HG03175 (cell line): ENCODE results near the gene EYA2.

Experiments used
- ATAC-seq: cut with Tn5 transposase; IDR thresholded peaks from one replicate; pipeline ENCODE4 v1.9.1; 2021; ENCODE audit warnings: mild to moderate bottlenecking, moderate library complexity; ENCODE audit not compliant: unreplicated experiment

Gene EYA2

DNA sequence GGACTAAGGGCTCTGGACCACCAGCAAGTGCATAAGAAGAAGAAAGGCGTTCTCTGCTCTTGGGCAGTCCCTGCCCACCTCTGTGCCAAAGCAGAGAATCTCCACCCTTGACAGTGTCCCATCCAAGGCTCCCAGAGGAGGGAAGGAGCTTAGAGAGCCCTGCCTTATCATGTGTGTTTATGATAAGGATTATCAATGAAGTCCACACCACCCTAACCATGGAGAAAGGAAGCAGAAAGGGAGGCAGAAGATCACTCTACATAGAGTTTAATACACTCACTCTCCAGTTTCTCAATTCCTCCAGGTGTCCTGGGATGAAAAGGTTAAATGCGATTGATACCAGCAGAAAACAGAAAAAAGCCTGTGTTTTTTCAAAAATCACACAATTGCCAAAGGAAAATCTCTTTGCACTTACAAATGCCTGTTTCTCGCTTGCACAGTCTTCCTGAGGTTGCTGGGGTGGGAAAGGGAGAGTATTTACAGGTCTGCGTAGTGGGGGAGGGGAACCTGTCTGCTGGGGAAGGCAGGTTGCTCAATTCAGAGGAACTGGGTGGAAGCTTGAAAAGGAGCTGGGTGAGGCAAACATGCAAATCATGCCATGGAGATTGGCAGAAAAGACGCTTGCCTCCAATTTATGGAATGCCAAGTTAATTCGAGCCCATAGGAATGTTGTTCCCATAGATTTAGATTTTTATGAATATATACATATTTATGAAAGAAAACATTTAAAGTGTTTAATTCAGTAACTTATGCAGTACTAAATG lies 104.0 kb downstream of the EYA2 start:
- no peak for ATAC-seq

GRCh38 chr20:46999801-47000465 lies 105.3 kb downstream of the EYA2 start:
- no peak for ATAC-seq

DNA sequence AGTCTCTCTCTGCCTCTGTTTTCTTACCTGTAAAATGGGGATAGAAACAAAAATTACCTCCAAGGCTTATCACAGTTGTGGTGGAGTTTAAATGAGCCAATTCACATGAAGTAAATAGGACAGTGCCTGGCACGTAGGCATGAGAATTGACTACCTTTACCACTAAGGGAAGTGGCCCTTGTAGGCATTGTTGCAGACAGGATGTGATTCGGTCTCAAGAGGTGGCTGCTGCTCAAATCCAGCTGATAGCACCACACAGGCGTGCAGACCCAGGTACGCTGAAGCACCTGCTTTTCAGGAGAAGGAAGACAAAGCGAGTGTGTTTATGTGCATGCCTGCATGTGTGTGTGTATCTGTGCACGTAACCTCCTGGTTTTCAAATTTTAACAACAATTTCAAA lies 108.6 kb downstream of the EYA2 start:
- no peak for ATAC-seq

GRCh38 chr20:47004179-47004578 lies 109.5 kb downstream of the EYA2 start:
- ATAC-seq: no peak

DNA sequence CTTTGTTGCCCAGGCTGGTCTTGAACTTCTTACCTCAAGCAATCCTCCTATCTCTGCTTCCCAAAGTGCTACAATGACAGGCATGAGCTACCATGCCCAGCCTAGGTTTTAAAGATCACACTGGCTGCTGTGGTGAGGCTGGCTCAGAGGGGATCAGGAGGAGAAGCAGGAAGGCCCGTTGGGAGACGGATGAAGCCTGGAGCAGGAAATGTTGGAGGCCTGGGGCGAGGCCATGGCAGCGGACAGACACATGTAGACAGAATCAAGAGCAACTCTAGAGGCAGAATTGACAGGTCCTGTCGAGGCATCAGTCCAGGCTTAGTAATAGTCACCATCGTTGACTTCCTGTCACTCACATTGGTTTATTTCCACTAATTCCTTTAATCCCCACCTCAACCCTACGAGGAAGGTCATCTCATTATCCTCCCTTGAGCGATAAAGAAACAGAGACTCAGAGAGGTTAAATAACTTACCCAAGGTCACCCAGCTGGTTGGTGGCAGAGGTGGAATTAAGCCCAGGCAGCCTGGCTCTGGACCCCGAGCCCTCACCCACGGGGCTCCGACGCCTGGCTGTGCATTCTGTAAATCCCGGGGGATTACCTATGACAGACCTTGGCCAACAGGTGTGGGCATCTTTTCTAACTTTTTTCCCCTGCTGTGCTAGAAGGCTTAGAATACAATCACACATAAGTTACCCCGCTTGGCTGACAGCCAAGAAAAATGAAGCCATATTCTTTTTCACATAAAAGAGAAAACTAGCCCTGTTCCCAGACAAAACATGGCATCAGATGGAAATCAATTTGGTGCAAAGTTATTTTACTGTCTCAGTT lies 113.4 kb downstream of the EYA2 start:
- no peak for ATAC-seq

DNA sequence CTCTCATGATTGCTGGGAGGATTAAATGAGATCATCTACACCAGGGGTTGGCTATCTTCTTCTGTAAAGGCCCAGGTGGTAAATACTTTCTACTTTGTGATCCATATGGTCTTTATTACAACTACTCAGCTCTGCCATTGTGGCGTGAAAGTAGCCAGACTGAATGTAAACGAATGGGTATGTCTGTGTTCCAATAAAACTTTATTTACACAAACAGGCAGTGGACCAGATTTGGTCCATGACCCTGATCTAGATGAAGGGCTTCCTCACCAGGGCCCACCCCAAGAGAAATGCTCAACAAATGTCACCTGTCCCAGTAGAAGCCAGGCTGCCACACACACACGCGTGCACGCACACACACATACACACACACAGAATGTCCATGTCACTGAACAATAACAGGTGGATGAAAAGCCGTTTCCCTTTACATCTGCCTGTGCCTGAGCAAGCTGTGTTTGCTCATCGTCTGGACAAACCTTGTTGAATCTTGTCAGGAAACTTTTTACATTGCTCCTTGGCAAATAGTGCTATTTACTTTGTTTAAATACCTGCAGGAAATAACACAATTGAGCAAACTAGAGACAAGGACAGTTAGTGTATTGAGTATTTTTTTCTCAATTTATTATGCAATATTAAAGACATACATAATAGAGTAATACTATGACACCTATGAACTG lies 114.3 kb downstream of the EYA2 start:
- ATAC-seq: no peak

GRCh38 chr20:47009784-47010183 lies 115.1 kb downstream of the EYA2 start:
- no peak for ATAC-seq

GRCh38 chr20:47011984-47012383 lies 117.3 kb downstream of the EYA2 start:
- ATAC-seq: no peak

- ATAC-seq: no peak
Measured at GRCh38 chr20:47013606-47014005, 119.0 kb downstream of the EYA2 start.

- ATAC-seq: no peak
Measured at GRCh38 chr20:47016068-47016664, 121.5 kb downstream of the EYA2 start.

DNA sequence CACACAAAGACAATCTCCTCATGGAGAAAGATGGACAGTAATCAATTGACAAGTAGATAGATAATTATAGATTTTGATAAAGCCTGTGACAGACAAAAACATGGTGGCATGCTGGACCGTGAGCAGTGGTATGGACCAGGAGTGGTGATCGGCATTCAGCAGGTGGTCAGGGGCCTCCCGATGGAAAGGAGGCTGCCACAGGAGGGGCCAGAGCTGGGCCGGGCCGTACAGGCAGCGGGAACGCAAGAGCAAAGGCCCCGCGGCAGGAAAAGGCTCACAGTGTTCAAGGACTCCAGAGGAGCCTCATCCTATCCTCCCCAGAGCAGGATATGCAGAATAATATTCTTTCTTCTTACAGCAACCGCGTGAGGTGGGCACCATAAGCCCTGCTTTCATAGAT lies 123.7 kb downstream of the EYA2 start:
- ATAC-seq: no peak

DNA sequence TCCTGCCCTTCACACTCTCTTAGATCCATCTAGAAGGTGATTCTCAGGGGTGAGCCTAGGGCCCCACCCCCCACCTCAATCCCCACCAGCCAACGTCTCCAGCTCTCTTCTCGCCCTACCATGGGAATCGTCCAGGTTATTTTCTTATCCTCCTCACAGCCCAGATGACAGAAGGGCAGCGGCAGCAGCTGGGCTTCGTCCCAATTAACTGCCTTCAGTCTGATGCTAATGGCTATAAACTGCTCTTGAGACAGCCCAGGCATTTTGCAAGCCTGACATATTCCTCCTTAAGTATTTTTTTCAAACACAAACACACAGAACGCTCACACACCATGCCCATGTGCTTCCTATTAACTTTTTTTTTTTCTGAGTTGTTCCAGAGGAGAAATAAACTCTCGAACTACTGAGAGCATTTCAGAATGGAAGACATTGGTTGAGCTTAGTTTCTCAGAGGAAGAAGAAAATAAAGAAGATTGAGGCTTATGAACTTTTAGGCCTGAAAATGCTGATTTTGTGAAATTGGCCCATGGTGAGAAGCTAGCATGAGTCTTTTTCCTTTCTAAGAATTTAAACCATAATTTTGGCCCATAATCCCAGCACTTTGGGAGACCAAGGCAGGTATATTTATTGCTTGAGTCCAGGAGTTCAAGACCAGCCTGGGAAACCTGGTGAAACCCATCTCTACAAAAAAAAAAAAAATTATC lies 124.6 kb downstream of the EYA2 start:
- ATAC-seq: no peak

DNA sequence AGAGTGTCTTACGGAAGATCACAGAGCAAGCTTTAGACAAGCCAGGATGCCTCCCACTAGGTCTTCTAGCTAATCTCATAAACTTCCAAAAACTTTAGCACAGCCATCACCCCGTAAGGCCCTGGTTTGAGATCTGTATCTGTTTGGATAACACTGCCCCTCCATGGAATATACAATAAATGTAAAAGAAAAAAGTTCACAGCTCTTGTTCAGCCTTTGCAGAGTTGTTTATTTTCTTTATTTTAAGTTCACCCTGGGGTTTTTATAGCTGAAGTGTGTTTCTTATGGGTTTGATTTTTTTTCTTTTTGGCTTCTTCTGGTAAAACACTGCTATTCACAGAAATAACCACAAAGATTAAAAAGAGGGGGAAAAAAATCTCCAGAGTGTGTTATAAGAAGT lies 125.6 kb downstream of the EYA2 start:
- no peak for ATAC-seq

DNA sequence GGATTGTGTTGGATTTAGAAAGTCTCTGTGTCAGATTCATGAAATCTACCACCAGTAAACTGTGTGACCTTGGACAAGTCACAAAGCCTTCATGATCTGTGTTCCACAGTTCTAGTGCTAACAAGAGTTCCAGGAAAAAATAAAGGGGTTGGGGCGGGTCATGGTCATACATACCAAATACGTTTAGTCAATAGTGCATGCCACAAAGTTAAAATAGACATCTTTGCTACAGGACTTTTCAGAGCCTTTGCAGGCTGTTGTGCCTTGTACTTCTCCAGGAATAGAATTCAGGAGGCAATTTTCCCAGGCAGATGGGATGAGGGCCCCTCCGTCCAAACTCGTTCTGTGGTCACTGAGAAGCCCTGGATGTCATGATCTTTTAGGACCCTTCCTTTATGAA lies 127.2 kb downstream of the EYA2 start:
- ATAC-seq: no peak

GRCh38 chr20:47024461-47024937 lies 129.9 kb downstream of the EYA2 start:
- ATAC-seq: no peak

- no peak for ATAC-seq
Measured at GRCh38 chr20:47027042-47027441, 132.4 kb downstream of the EYA2 start.

- ATAC-seq: no peak
Measured at GRCh38 chr20:47027456-47027855, 132.8 kb downstream of the EYA2 start.

DNA sequence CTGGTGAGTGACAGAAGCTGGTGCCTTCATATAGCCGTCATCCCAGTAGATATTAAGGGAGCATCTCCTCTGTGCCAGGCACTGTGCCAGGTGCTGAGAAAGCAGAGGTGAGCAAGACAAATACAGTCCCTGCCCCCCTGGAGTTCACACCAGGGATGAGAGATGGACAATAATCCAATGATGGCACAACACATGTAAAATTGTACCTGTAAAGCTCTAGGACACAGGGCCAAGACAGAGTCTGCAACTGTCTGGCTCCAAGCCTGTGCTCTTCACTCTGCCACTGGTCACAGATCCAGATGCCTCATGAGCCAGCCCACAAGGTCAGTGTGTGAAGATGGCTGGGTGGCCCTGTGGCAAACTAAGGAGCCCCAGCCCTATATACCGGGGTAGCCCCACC lies 133.8 kb downstream of the EYA2 start:
- ATAC-seq: no peak

GRCh38 chr20:47029845-47030244 lies 135.2 kb downstream of the EYA2 start:
- no peak for ATAC-seq

DNA sequence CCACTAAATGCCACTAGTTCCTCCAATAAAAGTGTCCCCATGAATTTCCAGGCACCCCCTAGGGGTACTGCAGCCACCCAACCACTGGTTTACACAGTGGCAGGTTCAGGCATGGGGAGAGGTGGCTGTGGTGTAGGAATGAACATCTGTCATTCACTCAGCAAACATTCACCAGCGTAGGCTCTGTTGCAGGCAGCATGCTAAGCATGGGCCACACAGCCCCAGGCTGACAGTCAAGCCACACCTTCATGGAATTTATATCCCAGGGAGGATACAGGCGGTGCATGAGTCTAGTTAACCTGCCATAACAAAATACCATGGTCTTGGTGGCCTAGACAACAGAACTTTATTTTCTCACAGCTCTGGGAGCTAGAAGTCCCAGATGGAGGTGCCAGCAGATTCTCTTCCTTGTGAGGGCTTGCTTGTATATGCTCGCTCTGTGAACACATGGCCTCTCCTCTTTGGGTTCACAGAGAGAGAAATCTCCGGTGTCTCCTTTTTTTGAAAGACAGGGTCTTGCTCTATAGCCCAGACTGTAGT lies 135.7 kb downstream of the EYA2 start:
- ATAC-seq: no peak
